ENCODE results near the gene SYNE2.

SYNE2 gene

DNA sequence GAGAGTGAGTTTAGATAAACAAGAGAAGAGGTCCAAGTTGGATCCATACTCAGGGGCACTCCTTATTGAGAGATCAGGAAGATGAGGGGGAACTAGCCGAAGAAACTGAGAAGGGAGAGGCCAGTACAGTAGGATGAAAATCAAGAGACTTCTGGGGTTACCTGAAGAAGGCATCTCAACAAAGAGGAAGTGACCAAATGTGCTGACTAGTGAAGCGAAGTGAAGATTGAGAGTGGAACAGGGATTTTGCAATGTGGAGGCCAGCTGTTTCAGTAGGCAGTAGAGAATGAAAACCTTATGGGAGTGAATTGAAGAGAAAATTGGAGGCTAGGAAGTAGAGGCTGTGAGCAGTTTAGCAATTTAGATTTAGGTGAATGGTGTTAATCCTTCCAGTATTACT, 153.0 kb downstream of the SYNE2 start:
- in situ Hi-C loops (cut with HindIII; ENCODE audit: low pct_ligation_motif_present, low sequenced_read_pairs), result no loop called here
- TF ChIP-seq, protein P1, sequence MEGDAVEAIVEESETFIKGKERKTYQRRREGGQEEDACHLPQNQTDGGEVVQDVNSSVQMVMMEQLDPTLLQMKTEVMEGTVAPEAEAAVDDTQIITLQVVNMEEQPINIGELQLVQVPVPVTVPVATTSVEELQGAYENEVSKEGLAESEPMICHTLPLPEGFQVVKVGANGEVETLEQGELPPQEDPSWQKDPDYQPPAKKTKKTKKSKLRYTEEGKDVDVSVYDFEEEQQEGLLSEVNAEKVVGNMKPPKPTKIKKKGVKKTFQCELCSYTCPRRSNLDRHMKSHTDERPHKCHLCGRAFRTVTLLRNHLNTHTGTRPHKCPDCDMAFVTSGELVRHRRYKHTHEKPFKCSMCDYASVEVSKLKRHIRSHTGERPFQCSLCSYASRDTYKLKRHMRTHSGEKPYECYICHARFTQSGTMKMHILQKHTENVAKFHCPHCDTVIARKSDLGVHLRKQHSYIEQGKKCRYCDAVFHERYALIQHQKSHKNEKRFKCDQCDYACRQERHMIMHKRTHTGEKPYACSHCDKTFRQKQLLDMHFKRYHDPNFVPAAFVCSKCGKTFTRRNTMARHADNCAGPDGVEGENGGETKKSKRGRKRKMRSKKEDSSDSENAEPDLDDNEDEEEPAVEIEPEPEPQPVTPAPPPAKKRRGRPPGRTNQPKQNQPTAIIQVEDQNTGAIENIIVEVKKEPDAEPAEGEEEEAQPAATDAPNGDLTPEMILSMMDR (IDR thresholded peaks at IDR 0.05; ENCODE audit: low read depth, low read length, missing control alignments), result no peak
- no peaks in the 10 kb centered on the region for H3K27me3 ChIP-seq (replicated peaks)
- H3K27ac ChIP-seq, result no peak overlapping the region
- no peak for DNase-seq
- H3K36me3 ChIP-seq (replicated peaks), result no peaks in the 10 kb centered on the region
- H3K4me3 ChIP-seq (ENCODE audit: low read depth, low read length), result no peak overlapping the region

DNA sequence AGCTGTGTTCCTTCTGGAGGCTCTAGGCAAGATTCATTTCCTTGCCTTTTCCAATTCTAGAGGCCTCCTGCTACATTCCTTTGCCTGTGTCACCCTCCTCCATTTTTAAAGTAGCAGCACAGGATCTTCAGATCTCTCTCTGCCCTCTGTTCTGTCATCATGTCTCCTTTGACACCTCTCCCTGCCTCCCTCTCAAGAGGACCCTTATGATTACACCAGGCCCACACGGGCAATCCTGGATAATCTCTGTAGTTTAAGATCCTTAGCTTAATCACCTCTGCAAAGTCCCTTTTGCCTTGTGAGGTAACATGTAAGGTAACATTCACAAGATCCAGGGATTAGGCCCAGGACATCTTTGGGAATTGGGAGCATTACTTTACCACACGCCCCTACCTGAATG, 155.2 kb downstream of the SYNE2 start:
- Histone ChIP-seq H3K36me3 (replicated peaks) (no peaks in the 10 kb centered on the region), H3K27ac (no peak overlapping the region), H3K4me3 (ENCODE audit: low read depth, low read length) (no peak overlapping the region), H3K27me3 (replicated peaks) (no peaks in the 10 kb centered on the region)
- DNase-seq, result no peak
- TF ChIP-seq, protein P1 (IDR thresholded peaks at IDR 0.05; ENCODE audit: low read depth, low read length, missing control alignments), result no peak
- in situ Hi-C loops (cut with HindIII; ENCODE audit: low pct_ligation_motif_present, low sequenced_read_pairs), result no loop called here

DNA sequence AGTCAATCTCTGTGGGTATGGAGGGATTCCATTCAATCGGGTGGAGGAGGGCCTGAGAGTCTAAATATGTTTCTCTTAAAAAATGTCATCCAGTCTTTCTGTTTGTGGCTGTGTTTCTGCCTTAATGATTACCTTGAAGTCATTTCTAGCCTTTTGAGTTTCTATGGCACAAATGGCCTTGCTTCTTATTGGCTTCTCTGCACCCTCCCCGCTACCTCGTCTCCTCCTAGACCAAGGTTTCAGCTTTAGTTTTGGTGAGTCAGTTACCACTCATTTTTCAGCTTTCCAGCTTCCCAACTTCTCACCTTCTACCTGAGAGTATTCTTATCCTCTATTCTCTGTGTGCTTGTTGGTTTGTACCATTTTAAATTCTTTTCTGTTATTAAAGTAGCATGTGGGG, 159.2 kb downstream of the SYNE2 start:
- Histone ChIP-seq H3K27ac (no peak overlapping the region), H3K36me3 (replicated peaks) (no peaks in the 10 kb centered on the region), H3K27me3 (replicated peaks) (no peaks in the 10 kb centered on the region), H3K4me3 (ENCODE audit: low read depth, low read length) (no peak overlapping the region)
- in situ Hi-C loops (cut with HindIII; ENCODE audit: low pct_ligation_motif_present, low sequenced_read_pairs), result no loop called here
- TF ChIP-seq, protein P1 (IDR thresholded peaks at IDR 0.05; ENCODE audit: low read depth, low read length, missing control alignments), result no peak
- DNase-seq, result no peak

DNA sequence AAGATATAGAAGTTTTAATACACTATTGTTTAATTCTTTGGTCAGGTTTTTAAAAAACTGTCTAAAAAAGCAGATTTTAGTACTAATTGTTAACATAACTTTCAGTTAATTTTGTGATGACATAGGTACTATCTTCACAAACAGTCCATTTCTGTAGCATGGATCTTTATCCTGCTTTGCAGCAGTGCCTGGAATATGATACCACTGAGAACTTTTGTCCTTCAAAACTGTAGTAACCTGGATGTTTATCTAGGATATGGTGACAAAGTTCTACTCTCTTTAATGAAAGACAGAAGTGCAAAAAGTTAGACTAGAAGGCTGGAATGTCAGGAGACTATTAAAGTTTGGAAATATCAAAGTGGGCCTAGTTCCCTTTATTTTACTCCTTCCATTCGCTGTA, 159.9 kb downstream of the SYNE2 start:
- TF ChIP-seq, protein P1 (IDR thresholded peaks at IDR 0.05; ENCODE audit: low read depth, low read length, missing control alignments), result no peak
- DNase-seq, result no peak
- H3K27me3 ChIP-seq (replicated peaks), result no peaks in the 10 kb centered on the region
- no peak overlapping the region for H3K4me3 ChIP-seq (ENCODE audit: low read depth, low read length)
- no peaks in the 10 kb centered on the region for H3K36me3 ChIP-seq (replicated peaks)
- no peak overlapping the region for H3K27ac ChIP-seq
- in situ Hi-C loops (cut with HindIII; ENCODE audit: low pct_ligation_motif_present, low sequenced_read_pairs), result no loop called here

DNA sequence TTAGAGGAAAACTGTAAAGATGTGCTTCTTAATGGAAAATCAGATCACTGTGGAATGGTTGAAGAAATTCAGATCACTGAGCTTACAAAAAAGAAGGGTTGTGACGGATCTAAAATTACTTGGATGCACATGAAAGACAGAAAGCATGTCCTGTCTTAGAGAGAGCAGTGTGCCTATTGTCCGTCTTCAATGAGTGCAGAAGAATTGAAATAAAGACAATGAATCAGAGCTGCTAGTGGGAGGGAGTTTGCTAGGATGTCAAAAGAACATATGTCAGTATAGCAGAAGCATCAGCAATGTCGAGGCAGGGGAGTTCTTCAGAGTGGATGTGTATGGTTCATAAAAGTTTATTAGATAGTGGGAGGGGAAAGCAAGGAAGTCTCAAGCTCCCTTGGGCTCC, 172.7 kb downstream of the SYNE2 start:
- in situ Hi-C loops (cut with HindIII; ENCODE audit: low pct_ligation_motif_present, low sequenced_read_pairs), result no loop called here
- H3K27me3 ChIP-seq (replicated peaks), result no peaks in the 10 kb centered on the region
- H3K27ac ChIP-seq, result no peak overlapping the region
- TF ChIP-seq, protein P1 (IDR thresholded peaks at IDR 0.05; ENCODE audit: low read depth, low read length, missing control alignments), result no peak
- no peak for DNase-seq
- no peak overlapping the region for H3K4me3 ChIP-seq (ENCODE audit: low read depth, low read length)
- no peaks in the 10 kb centered on the region for H3K36me3 ChIP-seq (replicated peaks)

DNA sequence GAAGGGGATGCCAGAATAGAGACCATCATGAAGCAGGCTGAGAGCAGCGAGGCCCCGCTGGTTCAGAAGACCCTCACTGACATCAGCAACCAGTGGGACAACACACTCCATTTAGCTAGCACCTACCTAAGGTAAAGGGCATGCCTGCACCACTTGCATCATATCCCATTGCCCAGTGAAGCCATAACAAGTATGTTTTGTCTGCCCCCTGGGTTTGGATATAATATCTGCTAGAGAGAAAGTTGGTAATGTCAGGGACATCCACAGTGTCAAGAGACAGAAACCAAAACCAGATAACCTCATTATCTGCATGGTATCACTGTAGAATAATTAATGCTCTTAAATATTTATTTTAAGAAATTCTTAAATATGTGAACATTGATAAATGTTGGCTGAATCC, 173.8 kb downstream of the SYNE2 start:
- H3K36me3 ChIP-seq (replicated peaks), result no peaks in the 10 kb centered on the region
- TF ChIP-seq, protein P1 (IDR thresholded peaks at IDR 0.05; ENCODE audit: low read depth, low read length, missing control alignments), result no peak

More for the DNA sequence above, 173.8 kb downstream of the SYNE2 start:
- in situ Hi-C loops (cut with HindIII; ENCODE audit: low pct_ligation_motif_present, low sequenced_read_pairs), result no loop called here
- Histone ChIP-seq H3K27me3 (replicated peaks) (no peaks in the 10 kb centered on the region), H3K27ac (no peak overlapping the region), H3K4me3 (ENCODE audit: low read depth, low read length) (no peak overlapping the region)
- DNase-seq, result no peak
